Measurements from ENCODE around the gene GRK2.
A peak's percentile ranks its signal among the peaks of the same experiment; 100 is the strongest.
"Not testable (repeated sequence)": the region's sequence is repeated elsewhere in the genome, so short reads cannot be mapped to it uniquely, and the experiment has no call there.

GRK2 gene

GRCh38 chr11:67316882-67317204 is 50.6 kb downstream of the GRK2 start:
- no peak for DNase-seq

GRCh38 chr11:67317205-67317887 is 51.1 kb downstream of the GRK2 start:
- peak; percentile 98 for DNase-seq

GRCh38 chr11:67317888-67318555 is 51.7 kb downstream of the GRK2 start:
- DNase-seq, result no peak

DNA sequence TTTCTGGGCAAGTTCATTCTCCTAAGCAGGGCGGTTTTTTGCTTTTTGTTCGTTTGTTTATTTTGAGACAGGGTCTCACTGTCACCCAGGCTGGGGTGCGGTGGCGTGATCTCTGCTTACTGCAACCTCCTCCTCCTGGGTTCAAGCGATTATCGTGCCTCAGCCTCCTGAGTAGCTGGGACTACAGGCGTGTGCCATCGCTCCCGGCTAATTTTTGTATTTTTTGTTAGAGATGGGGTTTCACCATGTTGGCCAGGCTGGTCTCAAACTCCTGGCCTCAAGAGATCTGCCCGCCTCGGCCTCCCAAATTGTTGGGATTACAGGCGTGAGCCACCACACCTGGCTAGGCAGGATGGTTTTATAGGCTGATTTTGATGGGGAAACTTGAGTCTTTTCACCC is 52.6 kb downstream of the GRK2 start:
- DNase-seq, result not testable (repeated sequence)

DNA sequence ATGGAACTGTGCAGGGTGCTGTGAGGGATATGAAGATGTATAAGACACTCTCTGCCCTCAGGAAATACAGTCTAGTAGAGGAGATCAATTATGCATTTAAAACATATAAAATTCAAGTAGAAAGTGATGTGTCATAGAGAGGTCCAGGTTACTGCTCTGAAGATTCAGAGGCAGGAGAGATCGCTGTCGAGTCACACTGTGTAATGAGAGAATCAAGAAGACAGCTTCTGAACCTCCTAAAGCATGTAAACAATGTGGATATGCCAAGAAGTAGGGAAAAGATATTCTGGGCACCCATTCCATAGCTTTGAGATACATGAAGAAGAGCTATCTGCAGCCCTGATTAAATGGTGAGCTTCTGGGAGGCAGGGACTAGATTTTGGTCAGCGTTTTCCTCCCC is 53.7 kb downstream of the GRK2 start:
- no peak for DNase-seq

GRCh38 chr11:67320691-67321090 is 54.4 kb downstream of the GRK2 start:
- no peak for DNase-seq

GRCh38 chr11:67321313-67321871 is 55.1 kb downstream of the GRK2 start:
- no peak for DNase-seq

- DNase-seq, result no peak
Observed at GRCh38 chr11:67322049-67322448, 55.8 kb downstream of the GRK2 start.

- DNase-seq, result no peak
Observed at GRCh38 chr11:67323526-67323925, 57.3 kb downstream of the GRK2 start.

- no peak for DNase-seq
Observed at GRCh38 chr11:67332081-67332691, 65.9 kb downstream of the GRK2 start.

Data from T1000 (cell line).